Measurements from ENCODE around the gene L3HYPDH. TPM values are rescaled to one million over a fixed set of nuclear protein-coding genes. Genes with fewer than 3 reads are reported as not detected.

L3HYPDH gene
- total RNA-seq, 1 donor from 2014 or later, result 57.2 TPM

DNA sequence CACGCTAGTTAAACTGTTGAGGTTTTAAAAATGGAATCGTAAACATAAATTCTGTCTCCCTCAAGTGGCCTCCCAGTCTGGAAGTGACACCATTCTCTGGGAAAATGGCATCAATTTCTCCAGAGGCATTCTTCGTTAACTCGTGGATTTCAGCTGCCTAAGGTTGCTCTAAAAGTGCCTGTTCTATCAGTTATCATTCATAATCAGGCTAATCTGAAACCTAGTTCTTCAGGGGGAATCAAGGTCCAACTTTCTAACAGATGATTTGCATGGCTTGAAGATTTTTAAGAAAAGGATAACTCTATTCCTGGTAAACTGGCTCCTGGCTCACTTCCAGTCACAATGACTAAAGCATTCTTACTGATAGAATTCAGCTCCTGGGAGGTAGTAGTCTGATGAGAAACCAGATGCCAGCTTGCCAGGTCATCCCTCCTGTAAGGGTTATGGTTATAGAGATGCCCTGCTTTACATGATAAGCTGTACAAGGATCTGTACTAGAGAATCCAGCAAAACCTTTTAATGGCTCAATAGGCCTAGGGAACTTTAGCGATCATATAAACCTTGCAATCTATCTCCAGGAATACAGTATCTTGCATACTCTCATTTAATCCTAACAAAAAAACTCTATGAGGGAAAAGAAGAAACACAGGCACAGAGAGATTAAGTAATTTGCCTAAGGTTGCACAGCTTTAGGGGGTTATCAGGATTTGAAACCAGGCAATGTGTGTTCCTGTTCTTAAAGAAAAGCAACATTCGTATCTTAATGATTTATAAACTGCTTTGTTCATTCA is 1.5 kb downstream of the L3HYPDH start:
- Mint-ChIP-seq H3K27me3 (ENCODE audit: low read depth, unreplicated experiment) (no peaks in the 10 kb centered on the region), H3K9me3 (ENCODE audit: unreplicated experiment) (no peaks in the 10 kb centered on the region), H3K4me1 (ENCODE audit: low read depth, unreplicated experiment) (peaks cover 25% of the 10 kb centered on the region), H3K27ac (ENCODE audit: unreplicated experiment) (peak overlapping the region; percentile 100), H3K36me3 (ENCODE audit: low read depth, unreplicated experiment) (peaks cover 9% of the 10 kb centered on the region), H3K4me3 (ENCODE audit: unreplicated experiment) (peak overlapping the region; percentile 99)
- H3K9ac ChIP-seq (ENCODE audit: low read length), result peak overlapping the region; percentile 96
- TF ChIP-seq, protein P1, sequence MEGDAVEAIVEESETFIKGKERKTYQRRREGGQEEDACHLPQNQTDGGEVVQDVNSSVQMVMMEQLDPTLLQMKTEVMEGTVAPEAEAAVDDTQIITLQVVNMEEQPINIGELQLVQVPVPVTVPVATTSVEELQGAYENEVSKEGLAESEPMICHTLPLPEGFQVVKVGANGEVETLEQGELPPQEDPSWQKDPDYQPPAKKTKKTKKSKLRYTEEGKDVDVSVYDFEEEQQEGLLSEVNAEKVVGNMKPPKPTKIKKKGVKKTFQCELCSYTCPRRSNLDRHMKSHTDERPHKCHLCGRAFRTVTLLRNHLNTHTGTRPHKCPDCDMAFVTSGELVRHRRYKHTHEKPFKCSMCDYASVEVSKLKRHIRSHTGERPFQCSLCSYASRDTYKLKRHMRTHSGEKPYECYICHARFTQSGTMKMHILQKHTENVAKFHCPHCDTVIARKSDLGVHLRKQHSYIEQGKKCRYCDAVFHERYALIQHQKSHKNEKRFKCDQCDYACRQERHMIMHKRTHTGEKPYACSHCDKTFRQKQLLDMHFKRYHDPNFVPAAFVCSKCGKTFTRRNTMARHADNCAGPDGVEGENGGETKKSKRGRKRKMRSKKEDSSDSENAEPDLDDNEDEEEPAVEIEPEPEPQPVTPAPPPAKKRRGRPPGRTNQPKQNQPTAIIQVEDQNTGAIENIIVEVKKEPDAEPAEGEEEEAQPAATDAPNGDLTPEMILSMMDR (IDR thresholded peaks at IDR 0.05; ENCODE audit: insufficient read depth, low read depth, low read length), result peak; percentile 4
- TF ChIP-seq EZH2 (IDR thresholded peaks at IDR 0.05; ENCODE audit: insufficient read depth, low read length), result no peak
- H2AFZ ChIP-seq (ENCODE audit: low read depth, low read length), result peak overlapping the region; percentile 2
- peak overlapping the region; percentile 85 for H3K4me3 ChIP-seq (ENCODE audit: insufficient read depth, low read depth, low read length)
- no peaks in the 10 kb centered on the region for H3K27me3 ChIP-seq (ENCODE audit: insufficient read depth, low read length)
- H4K20me1 ChIP-seq (ENCODE audit: insufficient read depth, low read length), result peaks cover 11% of the 10 kb centered on the region
- no peaks in the 10 kb centered on the region for H3K9me3 ChIP-seq (ENCODE audit: insufficient read depth, low read depth, low read length)
- H3K4me2 ChIP-seq (ENCODE audit: low read length), result peak overlapping the region; percentile 94
- H3K36me3 ChIP-seq (ENCODE audit: insufficient read depth, low read length), result peaks cover 11% of the 10 kb centered on the region
- peaks cover 26% of the 10 kb centered on the region for H3K4me1 ChIP-seq (ENCODE audit: insufficient read depth, low read length)
- peak overlapping the region; percentile 96 for H3K27ac ChIP-seq (ENCODE audit: low read depth, low read length)
- peaks cover 98% of the 10 kb centered on the region for H3K79me2 ChIP-seq (ENCODE audit: insufficient read depth, low read length)
- FAIRE-seq (peak; percentile 64), DNase-seq (ENCODE audit: low read depth) (peak; percentile 93)

- TF ChIP-seq, protein P1 (IDR thresholded peaks at IDR 0.05; ENCODE audit: insufficient read depth, low read depth, low read length), result no peak
- no peak for TF ChIP-seq EZH2 (IDR thresholded peaks at IDR 0.05; ENCODE audit: insufficient read depth, low read length)
- Mint-ChIP-seq H3K36me3 (ENCODE audit: low read depth, unreplicated experiment) (peaks cover 9% of the 10 kb centered on the region), H3K27me3 (ENCODE audit: low read depth, unreplicated experiment) (no peaks in the 10 kb centered on the region), H3K27ac (ENCODE audit: unreplicated experiment) (peak overlapping the region; percentile 100), H3K4me3 (ENCODE audit: unreplicated experiment) (peak overlapping the region; percentile 99), H3K9me3 (ENCODE audit: unreplicated experiment) (no peaks in the 10 kb centered on the region), H3K4me1 (ENCODE audit: low read depth, unreplicated experiment) (peaks cover 27% of the 10 kb centered on the region)
- Histone ChIP-seq H3K27me3 (ENCODE audit: insufficient read depth, low read length) (no peaks in the 10 kb centered on the region), H3K27ac (ENCODE audit: low read depth, low read length) (peak overlapping the region; percentile 96), H3K9ac (ENCODE audit: low read length) (peak overlapping the region; percentile 96), H3K4me2 (ENCODE audit: low read length) (peak overlapping the region; percentile 94), H3K36me3 (ENCODE audit: insufficient read depth, low read length) (peaks cover 11% of the 10 kb centered on the region), H3K4me3 (ENCODE audit: insufficient read depth, low read depth, low read length) (peak overlapping the region; percentile 85), H4K20me1 (ENCODE audit: insufficient read depth, low read length) (peaks cover 11% of the 10 kb centered on the region), H3K9me3 (ENCODE audit: insufficient read depth, low read depth, low read length) (no peaks in the 10 kb centered on the region), H3K79me2 (ENCODE audit: insufficient read depth, low read length) (peaks cover 98% of the 10 kb centered on the region), H2AFZ (ENCODE audit: low read depth, low read length) (no peak overlapping the region), H3K4me1 (ENCODE audit: insufficient read depth, low read length) (peaks cover 26% of the 10 kb centered on the region)
- DNase-seq (ENCODE audit: low read depth) (peak; percentile 66), FAIRE-seq (no peak)
Observed at GRCh38 chr14:59481871-59482540, 2.2 kb downstream of the L3HYPDH start.
